Measurements from ENCODE around the gene KRT12. TPM values are rescaled to one million over a fixed set of nuclear protein-coding genes. Genes with fewer than 3 reads are reported as not detected.

The KRT12 gene
- total and polyA plus RNA-seq, 9 donors = not detected

DNA sequence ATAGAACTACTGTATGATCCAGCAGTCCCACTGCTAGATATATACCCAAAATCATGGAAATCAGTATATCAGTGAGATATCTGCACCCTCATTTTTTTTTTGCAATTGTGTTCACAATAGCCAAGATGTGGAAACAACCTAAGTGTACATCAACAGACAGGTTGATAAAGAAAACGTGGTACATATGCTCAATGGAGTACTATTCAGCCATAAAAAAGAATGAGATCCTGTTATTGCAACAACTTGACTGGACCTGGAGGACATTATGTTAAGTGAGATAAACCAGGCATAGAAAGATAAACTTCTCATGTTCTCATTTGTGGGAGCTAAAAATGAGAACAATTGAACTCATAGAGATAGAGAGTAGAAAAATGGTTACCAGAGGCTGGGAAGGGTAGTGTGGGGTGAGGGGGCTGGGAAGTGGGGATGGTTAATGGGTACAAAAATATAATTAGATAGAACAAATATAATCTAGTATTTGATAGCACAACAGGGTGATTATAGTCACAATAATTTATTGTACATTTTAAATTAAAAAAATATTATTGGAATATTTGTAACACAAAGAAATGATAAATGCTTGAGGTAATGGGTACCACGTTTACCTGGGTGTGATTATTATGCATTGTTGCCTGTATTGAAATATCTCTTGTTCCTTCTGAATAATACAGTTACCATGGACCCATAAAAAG lies 36.8 kb downstream of the KRT12 start:
- DNase-seq = no peak
- intact Hi-C loops (cut with DNase I) = no loop called here
- no peaks in the 10 kb centered on the region for H3K4me1 ChIP-seq (ENCODE audit: insufficient read depth)
- H3K4me3 ChIP-seq = no peak overlapping the region
- TF ChIP-seq POLR2A (IDR thresholded peaks at IDR 0.05) (no peak), EP300 (IDR thresholded peaks at IDR 0.05) (no peak)
- TF ChIP-seq, protein P1, sequence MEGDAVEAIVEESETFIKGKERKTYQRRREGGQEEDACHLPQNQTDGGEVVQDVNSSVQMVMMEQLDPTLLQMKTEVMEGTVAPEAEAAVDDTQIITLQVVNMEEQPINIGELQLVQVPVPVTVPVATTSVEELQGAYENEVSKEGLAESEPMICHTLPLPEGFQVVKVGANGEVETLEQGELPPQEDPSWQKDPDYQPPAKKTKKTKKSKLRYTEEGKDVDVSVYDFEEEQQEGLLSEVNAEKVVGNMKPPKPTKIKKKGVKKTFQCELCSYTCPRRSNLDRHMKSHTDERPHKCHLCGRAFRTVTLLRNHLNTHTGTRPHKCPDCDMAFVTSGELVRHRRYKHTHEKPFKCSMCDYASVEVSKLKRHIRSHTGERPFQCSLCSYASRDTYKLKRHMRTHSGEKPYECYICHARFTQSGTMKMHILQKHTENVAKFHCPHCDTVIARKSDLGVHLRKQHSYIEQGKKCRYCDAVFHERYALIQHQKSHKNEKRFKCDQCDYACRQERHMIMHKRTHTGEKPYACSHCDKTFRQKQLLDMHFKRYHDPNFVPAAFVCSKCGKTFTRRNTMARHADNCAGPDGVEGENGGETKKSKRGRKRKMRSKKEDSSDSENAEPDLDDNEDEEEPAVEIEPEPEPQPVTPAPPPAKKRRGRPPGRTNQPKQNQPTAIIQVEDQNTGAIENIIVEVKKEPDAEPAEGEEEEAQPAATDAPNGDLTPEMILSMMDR (IDR thresholded peaks at IDR 0.05) = no peak
- no peaks in the 10 kb centered on the region for H3K27me3 ChIP-seq
- H3K36me3 ChIP-seq = no peaks in the 10 kb centered on the region
- H3K9me3 ChIP-seq = no peaks in the 10 kb centered on the region
- WGBS, 3 donors = 86 to 94% (median 89%) methylated on average over 2 of the region's 2 CpGs
- H3K27ac ChIP-seq = no peak overlapping the region

DNA sequence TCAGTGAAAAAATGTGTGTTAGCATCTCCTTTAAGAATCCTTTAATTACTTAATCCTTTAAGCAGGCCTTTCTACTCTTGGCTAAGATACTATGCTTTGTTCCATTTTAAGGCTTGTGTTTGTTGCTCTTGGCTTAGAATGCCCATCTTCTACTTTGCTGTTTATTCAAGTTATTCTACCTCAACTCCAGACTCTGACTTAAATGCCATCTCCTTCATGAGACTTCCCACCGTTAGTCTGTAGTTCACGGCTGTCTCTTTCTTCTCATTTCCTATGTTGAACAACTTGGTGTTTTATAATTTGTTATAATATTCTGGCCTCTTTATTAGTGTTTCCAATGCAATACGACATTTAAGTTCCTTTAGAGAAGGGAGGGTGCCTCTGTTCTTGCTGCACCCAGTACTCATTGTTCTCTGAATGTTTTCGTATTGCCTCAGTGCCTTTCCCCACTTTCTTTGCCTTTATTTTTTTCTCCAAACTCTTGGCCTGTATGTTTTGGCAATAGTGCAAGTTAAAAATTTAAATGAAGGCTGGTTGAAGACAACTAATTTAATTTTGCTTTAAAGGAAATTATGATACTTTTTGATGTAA lies 38.5 kb downstream of the KRT12 start:
- Histone ChIP-seq H3K27me3 (no peaks in the 10 kb centered on the region), H3K27ac (no peak overlapping the region), H3K36me3 (no peaks in the 10 kb centered on the region), H3K9me3 (no peaks in the 10 kb centered on the region), H3K4me1 (ENCODE audit: insufficient read depth) (no peaks in the 10 kb centered on the region), H3K4me3 (no peak overlapping the region)
- intact Hi-C loops (cut with DNase I) = no loop called here
- TF ChIP-seq POLR2A (IDR thresholded peaks at IDR 0.05) = no peak
- TF ChIP-seq EP300 (IDR thresholded peaks at IDR 0.05) = no peak
- TF ChIP-seq, protein P1 (IDR thresholded peaks at IDR 0.05) = no peak
- WGBS, 3 donors = 63 to 83% (median 79%) methylated on average over 4 of the region's 4 CpGs
- DNase-seq = no peak

DNA sequence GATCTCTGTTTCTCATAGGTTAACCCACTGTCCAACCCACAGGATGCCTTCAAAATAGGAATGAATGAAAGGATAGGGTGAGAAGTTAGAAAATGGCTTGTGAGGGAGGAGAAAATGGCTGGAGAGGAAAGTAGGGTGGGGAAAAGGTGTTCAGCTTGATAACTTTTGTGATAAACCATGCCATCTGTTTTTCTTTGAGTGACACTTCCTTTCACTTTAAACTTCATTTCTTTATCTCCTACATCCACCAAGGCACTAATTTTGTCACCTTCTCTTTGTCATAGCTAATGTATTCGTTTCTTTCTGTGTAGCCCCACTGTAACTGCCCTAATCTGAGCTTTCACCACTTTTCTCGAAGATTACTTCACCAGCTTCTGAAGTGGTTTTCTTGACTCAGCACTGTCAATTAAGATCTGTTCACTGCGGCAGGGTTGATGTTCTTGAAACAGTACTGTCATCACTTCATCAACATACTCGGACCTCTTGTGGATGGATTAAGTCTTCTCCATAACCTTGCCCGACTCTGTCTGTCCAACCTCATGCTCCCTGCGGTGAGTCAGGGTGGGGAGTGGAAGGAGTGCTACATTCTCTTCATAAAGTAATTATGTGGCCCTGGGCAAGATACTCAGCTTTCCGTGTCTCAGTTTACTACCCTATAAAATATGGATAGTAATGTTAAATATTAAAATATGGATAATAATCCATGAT lies 39.1 kb downstream of the KRT12 start:
- Histone ChIP-seq H3K27ac (no peak overlapping the region), H3K4me1 (ENCODE audit: insufficient read depth) (no peaks in the 10 kb centered on the region), H3K27me3 (no peaks in the 10 kb centered on the region), H3K9me3 (no peaks in the 10 kb centered on the region), H3K36me3 (no peaks in the 10 kb centered on the region), H3K4me3 (no peak overlapping the region)
- TF ChIP-seq EP300 (IDR thresholded peaks at IDR 0.05) (no peak), POLR2A (IDR thresholded peaks at IDR 0.05) (no peak)
- TF ChIP-seq, protein P1 (IDR thresholded peaks at IDR 0.05) = no peak
- DNase-seq = no peak
- intact Hi-C loops (cut with DNase I) = no loop called here
- WGBS, 3 donors = 83 to 91% (median 90%) methylated on average over 7 of the region's 7 CpGs

- 90 to 95% (median 93%) methylated on average over 2 of the region's 2 CpGs for WGBS, 3 donors
- no peaks in the 10 kb centered on the region for H3K9me3 ChIP-seq
- H3K4me3 ChIP-seq = no peak overlapping the region
- no peak overlapping the region for H3K27ac ChIP-seq
- H3K27me3 ChIP-seq = no peaks in the 10 kb centered on the region
- H3K4me1 ChIP-seq (ENCODE audit: insufficient read depth) = no peaks in the 10 kb centered on the region
- no peak for DNase-seq
- intact Hi-C loops (cut with DNase I) = no loop called here
- H3K36me3 ChIP-seq = no peaks in the 10 kb centered on the region
- TF ChIP-seq EP300 (IDR thresholded peaks at IDR 0.05) (no peak), POLR2A (IDR thresholded peaks at IDR 0.05) (no peak)
- TF ChIP-seq, protein P1 (IDR thresholded peaks at IDR 0.05) = no peak
Observed at GRCh38 chr17:40825599-40825998, 41.4 kb downstream of the KRT12 start.

Data from ovary (tissue), 9 donors.